GM19455 (cell line): ENCODE data around the gene SPNS3.

Experiments
- ATAC-seq: cut with Tn5 transposase; IDR thresholded peaks from one replicate; pipeline ENCODE4 v1.9.1; 2021; ENCODE audit not compliant: unreplicated experiment

The SPNS3 gene

DNA sequence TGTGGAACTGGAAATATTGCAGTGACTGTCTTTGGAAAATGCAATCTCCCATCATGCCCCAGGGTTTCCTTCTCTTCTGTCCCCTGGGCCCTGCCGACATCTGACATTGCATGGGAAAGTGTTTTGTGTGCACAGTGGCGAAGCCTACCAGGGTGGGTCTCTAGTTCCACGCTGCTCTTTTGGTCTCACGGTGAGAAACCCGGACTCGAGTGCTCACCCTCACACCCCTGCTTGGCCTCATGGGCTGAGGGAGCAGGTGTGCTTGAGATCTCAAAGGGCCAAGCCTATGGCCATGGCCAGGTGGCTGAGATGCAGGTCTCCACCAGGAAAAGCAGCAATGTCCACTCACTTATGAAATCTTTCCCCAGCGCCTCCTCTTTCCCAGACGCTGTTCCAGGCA, 32.0 kb downstream of the SPNS3 start:
- ATAC-seq = no peak

DNA sequence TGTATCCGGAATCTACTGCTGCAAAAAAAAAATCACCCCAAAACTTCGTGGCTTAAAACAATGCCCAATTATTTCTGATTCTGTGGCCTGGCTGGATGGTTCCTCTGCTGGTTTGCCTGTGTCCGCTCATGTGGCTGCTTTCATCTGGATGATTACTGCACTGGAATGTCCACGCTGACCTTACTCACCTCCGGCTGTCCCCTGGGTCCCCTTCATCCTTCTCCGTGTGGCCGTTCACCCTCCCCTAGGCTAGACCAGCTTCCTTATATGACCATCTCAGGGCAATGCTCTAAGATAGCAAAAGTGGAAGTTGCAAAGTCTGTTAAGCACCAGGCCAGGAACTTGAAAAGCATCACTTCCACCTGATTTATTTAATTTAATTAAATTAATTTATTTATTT, 33.5 kb downstream of the SPNS3 start:
- ATAC-seq = no peak

DNA sequence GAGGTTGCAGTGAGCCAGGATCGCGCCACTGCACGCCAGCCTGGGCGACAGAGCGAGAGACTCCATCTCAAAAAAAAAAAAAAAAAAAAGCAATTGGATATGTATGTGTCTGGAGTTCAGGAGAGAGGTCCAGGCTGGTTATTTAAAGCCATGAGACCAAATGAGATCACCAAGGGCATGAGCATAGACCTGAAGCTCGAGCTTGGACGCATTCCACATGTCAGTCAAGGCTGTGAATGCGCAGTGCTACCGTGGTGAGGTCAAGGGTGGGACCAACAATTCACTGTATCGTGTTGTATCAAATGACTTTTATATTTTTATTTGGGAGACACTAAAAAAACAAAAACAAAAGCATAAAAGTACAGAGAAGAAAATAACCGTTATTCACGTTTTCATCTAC, 35.8 kb downstream of the SPNS3 start:
- no peak for ATAC-seq

DNA sequence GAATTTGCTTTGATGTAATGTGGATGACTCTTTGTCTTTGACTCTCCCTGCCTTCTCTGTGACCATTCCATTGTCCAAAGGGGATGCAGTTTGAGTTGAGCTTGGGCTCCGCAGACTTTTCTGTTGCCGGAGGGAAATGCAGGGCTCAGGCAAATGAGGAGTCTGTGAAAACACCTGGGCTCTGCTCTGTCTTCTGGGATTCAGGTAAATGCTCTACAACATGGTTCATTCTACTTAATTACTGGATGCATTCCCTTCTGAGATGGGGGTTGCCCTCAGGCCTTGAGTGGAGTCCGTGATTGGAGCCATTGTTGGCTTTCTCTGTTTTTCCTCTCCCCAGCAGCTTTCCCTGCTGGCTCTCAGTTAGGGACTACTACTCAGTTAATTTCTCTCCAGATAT, 38.5 kb downstream of the SPNS3 start:
- no peak for ATAC-seq

DNA sequence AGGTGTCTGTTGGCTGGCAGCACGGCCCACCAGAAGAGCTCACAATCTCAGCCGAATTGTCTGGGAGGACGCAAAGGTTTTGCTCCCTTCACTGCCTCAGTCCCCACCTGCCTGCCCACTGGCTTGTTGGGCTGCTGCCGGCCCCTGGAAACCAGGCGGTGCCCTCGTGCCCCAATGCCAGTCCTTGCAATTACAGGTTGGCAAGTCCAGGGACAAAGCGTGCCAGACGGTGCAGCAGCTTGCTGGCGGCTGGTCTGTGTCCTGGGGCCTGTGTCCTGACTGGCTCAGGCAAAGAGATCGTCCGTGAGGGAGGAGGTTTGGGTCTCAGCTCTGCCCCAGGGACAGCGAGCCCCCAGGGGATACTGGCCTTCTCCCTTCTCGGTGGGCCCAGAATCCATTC, 40.4 kb downstream of the SPNS3 start:
- ATAC-seq = no peak

DNA sequence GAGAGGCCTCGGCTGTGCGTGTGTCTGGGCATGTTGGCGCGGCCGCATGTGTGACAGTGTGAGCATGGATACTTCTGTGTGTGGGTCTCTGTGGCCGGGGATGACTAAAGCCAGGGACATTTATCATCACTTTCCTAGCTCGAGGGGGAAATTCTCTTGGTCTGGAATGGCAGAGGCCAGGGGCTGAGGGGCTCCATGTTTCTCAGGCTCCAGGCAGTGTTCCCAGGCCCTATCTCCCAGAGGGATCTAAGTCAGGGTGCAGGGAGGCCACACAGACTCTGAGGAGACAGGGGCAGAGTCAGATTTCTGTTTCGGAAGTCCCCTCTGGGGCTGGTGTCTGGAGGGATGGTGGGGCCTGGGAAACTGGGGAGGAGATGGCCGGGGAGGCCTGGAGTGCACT, 41.3 kb downstream of the SPNS3 start:
- no peak for ATAC-seq

DNA sequence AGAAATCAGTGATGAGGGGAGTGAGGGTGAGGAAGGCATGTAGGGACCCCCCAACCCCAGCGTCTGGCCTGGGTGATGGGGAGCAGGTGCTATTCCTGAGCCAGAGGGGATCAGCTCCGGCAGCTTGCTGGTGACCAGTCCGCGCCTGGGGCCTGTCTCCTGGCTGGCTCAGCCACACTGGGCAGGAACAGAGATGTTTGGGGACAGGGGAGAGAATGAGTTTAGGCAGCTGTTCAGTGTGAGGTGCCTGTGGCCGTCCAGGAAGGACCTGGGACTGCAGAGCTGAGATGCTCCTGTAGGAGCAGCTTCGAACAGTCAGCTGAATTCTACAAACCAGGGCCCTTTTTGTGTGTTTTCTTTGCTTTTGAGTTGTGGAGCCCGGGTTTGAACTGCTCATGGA, 41.7 kb downstream of the SPNS3 start:
- ATAC-seq = no peak

DNA sequence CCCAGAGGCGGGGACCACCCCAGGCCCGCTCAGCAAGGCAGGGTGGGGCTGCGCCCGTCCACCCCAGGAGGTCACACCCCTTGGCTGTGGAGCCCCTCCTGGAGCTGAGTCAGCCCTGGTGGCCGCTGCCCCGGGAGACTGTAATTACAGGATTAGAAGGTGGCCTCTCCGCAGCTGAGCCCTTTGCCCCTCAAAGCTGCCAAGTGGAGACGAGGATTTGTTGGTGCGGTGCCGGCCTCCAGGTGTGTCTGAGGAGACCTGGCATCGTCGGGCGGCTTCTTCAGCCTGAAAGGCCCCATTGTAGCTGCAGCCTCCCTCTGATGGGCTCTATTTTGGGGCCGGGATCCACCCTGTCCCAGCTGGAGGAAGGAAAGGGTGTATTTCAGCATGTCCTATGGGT, 42.3 kb downstream of the SPNS3 start:
- no peak for ATAC-seq

DNA sequence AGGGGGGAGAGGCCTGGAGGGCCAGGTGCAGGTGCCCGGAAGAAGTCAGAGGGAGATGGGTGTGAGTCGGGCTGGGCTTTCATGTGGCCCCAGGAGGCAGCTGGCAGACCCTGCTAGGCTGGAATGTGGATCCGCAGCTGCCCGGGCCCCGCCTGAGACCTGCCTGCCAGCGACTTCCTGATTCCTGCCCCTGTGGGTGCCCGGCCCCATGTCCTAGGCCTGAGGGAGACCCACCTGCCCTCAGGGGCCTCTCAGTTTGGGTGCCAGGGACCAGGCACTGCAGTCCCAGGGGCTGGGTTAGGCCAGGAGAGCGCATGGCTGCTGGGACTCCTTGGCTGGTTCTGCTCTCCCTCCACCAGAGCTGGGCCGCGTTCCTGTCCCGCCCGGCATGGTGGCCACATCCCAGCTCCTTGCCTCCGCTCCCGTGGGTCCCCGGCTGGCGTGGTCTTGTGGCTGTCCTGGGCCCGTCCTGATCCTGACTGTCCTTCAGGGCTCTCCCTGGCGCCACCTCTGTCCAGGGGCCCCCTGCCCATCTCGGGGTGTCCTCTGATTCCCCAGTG, 42.9 kb downstream of the SPNS3 start:
- no peak for ATAC-seq

DNA sequence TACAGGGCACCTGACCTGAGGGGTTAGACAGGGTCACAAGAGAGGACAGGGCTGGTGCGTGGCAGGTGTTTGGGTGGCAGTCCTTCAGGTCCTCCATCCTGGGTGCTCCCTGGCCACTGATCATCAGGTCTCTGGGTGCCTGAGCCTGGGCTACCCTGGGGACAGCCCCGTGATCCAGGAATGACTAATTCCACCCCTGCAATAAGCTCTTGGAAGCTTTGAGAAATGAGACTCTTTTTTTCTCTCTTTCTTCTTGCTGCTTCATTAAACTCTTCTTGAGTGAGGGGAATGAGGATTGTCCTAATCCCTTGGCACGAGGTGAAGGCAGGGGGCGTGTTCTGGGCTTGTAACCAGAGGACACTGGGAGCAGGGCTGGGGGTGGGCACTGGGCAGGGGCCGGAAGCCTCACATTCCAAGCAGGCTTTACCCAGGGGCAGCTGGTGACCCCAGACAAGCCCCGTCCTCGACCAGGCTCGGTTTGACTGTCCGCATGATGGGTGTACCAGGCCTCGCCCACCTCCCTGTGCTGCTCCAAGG, 43.6 kb downstream of the SPNS3 start:
- ATAC-seq = no peak

DNA sequence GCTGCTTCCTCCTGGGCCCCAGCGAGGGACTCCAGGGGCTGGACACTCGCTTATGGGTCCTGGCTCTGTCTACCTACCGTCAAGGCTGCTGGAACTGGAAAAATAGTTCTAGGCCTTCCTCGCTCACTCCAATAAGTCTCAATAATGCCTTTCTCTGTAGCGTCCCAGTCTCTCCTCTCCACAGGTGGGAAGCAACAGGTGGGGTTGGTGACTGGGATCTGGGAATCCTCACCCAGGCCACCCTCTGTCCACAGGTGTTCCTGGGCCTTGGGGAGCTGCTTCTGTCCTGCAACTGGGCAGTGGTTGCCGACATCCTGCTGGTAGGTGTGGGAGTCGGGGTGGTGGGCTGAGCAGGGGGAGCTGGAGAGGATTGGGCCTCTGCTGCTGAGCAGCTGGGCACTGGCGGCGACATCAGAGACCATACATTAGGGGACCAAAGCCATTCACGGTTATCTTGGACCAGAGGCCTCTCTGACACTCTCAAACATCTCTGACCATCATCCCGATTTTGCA, 44.6 kb downstream of the SPNS3 start:
- ATAC-seq = no peak

DNA sequence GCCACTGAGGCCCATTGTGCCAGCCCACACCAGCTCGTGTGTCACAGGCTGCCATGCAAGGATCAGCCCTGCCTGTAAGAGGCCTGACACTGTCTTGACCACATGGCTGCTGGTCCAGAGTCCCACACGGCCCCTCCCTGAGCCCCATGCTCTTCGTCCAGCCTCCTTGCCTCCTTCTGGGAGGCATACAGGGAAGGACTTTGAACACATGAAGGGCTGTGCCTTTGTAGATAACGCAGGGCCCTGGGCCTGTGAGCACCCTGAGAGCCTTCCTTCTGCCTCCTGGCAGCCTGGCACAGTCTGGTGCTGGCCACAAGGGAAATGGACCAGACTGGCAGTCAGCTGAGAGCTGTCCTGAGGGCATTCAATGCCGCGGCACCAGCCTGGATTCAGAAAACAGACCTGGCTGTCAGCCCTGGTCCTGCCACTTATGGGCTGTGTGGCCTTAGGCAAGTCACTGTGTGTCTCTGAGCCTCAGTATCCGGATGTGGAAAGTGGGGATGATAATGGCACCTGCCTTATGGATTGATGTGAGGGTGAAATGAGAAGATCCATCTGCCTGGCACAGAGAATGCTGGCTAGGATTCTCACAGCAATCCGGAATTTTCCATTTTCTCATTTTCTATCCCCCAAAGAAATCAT, 45.7 kb downstream of the SPNS3 start:
- no peak for ATAC-seq

DNA sequence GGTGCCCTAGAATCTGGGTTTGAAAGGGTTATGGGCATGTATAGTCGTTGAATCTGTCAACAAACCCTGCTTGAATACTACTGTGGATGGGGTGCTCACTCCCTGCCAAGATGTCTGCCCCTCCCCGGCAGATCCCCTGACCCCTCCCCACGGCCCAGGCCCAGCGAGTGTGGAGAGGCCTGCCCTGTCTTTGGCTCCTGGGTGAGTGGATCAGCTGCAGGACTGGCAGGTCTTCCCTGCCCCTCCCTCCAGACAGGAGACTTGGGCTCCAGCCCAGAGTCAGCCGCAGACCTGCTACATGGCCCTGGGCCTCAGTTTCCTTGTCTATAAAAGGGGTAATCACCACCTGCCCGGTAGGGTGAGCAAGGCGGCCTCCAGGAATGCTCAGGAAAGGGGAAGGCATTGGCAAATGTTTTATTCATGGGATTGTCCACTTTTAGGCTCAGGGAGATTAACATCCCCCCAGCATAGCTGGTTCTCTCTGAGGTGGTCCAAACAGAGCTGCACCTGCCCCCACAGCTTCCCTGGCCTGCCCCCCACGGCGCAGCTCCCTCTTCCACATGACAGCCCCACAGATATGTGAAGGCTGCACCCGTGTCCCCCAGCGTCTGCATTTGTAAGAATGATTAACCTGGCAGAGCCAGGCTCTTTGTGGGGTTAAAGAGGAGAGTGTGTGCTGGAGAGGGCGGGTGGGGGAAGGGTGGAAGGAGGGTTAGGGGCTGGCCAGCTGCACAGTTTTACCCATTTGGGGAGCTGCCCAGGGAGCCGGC, 46.4 kb downstream of the SPNS3 start:
- no peak for ATAC-seq

DNA sequence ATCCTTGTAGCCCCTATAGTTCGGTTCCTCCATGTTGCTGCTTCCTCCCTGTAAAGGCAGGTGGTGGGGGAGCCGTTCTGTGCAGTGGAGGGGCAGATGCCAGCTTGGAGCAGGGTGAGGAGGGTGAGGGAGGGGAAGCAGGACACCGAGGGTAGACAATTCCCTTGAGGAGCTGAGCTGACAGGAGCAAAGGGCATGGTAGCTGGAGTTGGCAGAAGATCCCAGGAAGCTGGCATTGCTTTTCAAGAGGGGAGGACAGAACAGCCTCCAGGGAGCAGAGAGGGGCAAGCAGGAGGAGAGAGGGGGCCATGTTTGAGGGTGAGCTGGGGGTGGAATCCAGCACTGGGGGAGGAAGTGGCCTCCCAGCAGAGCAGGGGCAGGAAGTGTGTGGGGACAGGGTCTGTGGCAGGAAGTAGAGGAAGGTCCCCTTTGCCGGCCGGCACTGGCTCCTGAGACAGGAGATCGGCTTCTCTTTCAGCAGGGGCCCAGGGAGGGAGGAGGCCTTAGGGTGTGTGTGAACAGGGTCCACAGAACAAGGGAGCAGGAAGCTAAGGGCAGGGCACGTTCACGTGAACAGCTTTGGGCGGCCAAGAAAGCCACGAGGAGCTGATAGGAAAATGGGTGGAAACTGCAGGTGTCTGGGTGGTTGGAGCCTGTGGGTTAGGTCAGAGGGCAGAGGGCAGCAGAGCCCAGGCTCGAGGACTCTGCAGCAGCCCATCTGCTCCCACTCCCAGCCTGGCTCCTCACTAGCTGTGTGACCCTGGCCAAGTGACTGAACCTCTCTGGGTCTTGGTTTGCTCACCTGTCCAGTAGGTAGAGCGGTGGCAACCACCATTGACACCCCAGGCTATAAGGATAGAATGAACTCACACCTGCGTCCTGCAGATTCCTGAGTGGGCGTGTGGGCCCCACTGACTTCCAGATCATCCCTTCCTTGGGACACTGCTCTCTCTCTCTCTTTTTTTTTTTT, 47.5 kb downstream of the SPNS3 start:
- no peak for ATAC-seq

DNA sequence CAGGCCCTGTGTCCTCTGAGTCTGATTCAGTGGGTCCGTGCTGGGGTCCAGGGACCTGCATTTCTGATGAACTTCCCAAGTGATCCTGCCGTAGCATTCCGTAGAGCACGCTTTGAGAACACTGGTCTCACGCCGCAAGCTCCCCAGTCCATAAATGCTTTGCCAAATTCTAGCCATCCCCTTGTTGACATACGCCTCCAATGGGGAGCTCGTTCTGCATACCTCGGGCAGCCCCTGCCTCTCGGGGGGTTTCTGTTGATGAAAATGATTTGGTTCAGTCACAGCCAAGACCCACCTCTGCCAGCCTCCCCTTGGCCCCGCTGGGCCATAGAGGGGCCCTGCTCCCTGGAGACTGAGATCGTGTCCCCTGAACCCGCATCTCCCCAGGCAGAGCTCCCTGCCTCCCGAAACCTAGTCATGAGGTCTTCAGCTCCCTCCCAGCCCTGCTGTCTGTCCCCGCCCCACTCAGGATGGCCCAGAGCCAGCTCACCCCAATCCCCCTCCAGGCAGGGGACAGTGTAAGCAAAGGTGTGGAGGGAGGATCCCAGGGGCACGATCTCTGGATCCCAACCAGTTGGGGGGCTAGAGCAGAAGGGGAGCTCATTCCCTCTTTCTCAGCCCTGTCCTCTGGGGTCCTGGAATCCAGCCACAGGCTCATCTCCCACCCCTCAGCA, 48.7 kb downstream of the SPNS3 start:
- no peak for ATAC-seq

DNA sequence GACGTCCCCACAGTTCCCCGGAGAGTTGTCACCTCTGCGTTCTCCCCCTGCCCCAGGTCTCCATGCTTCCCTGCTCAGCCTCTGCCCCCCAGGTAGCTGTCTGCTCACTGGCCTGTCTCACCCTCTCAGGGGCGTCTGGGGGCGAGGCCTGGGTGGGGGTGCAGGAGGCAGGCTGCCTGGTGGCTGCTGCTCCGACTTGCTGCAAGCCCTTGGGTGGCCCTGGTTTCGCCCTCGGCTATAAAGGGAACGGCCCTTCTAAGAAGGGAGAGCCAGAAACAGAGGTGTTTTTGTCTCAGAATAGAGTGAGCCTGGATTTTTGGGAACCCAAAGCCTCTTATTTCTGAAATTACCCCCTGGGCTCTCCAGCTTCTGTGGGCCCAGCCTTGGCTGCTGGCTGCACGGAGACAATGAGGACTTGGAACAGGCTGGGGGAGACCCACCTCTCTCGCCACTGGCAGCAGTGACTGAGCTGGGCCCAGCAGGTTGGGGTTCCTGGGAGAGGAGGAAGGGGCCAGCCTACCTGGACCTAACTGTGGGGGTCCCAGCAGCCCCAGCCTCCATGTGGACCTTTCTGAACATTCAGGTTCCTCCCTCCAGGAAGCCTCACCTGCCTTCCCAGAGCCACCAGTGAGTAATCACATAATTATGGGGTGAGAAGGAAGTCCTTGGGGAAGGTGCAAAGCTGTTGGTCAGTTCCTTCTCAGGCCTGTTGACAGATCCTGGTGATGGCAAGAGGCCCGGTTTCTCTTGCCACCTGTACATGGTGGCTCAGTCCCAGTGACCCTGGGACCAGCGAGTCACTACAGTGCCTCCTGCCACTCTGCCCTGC, 49.5 kb downstream of the SPNS3 start:
- ATAC-seq = no peak

DNA sequence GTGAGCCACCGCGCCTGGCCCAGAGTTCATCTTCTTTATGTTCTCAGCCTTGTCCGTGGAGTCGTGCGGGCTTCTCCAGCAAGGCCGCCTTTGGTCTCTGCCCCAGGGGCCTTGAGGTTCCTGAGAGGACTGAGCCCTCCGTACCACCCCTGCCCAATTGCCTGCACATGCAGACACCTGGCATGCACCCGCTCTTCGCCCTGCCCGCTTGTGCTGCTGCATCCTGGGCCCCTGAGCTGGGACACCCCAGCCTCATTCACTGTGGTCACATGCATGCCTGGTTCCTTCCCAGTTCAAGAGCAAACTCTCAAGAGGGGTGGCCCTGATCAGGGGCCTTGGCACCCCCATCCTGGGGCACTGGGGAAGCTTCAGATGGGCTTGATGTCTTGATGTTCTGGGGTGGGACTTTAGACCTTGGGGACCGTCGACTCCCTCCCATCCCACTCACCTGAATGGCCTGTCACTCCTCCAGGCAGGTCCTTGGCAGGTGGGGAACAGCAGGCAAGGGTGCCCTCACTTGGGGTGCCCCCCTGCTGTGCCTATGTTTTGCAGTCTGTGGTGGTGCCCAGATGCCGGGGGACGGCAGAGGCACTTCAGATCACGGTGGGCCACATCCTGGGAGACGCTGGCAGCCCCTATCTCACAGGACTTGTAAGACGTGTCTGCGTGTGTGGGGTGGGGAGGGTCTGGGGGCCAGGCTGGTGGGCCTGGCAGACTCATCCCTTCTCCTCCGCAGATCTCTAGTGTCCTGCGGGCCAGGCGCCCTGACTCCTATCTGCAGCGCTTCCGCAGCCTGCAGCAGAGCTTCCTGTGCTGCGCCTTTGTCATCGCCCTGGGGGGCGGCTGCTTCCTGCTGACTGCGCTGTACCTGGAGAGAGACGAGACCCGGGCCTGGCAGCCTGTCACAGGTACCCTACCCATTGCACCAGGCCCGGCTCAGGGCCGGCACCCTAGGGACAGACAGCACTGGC, 52.2 kb downstream of the SPNS3 start:
- ATAC-seq = no peak

DNA sequence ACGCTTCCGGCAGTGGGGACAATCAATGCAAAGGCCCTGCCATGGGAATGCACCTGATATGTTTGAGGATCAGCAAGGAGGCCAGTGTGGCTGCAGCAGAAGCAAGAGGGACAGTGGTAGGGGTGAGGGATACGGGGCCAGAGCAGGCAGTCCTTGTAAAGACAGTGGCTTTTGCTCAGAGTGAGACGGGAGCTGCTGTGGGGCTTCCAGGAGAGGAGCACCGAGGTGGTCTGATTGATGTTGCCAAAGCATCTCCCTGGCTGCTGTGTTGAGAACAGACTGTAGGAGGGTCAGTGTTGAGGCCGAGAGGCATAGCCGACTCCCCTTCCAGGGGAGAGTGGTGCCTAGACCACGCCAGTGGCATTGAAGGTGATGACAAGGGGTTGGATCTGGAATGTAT, 53.6 kb downstream of the SPNS3 start:
- ATAC-seq = no peak
